CD4-positive, alpha-beta memory T cell (primary cell): ENCODE results near the gene GPX4. TPM values are rescaled to one million over a fixed set of nuclear protein-coding genes. Genes with fewer than 3 reads are reported as not detected.
A peak's percentile ranks its signal among the peaks of the same experiment; 100 is the strongest.

Source experiments
- CTCF ChIA-PET: fragments of 350-600 bp; sonication (Branson Sonifier 250); formaldehyde crosslinking; loops from one replicate; lab custom pipeline; 2021; ENCODE audit warnings: inconsistent platforms; ENCODE audit not compliant: partially characterized antibody; lab: Charles Lee
- POLR2A ChIA-PET: fragments of 350-600 bp; sonication (Branson Sonifier 250); formaldehyde crosslinking; loops from one replicate; lab custom pipeline; 2021; ENCODE audit not compliant: partially characterized antibody; lab: Charles Lee
- DNase-seq, 5 donors: peaks; one replicate each; pipeline versions ENCODE4 v3.0.0 to v3.0.0-alpha.2; 2020 to 2022; ENCODE audit warnings: mixed read lengths in 1 of 5
- H3K27ac ChIP-seq: one replicate; pipeline ENCODE4 v1.7.0; 2013; ENCODE audit warnings: low read depth, low read length
- H3K27me3 ChIP-seq: 2 replicates; pipeline ENCODE4 v1.7.0; 2013; ENCODE audit warnings: mild to moderate bottlenecking, low read length, moderate library complexity; ENCODE audit not compliant: insufficient read depth
- H3K36me3 ChIP-seq: 2 replicates; pipeline ENCODE4 v1.7.0; 2013; ENCODE audit warnings: mild to moderate bottlenecking, low read length, moderate library complexity; ENCODE audit not compliant: insufficient read depth
- H3K4me1 ChIP-seq: 2 replicates; pipeline ENCODE4 v1.7.0; 2013; ENCODE audit warnings: mild to moderate bottlenecking, low read length, moderate library complexity; ENCODE audit not compliant: insufficient read depth
- H3K4me3 ChIP-seq, 2 donors: one replicate each; pipeline ENCODE4 v1.7.0; 2013; ENCODE audit warnings: low read length in 2 of 2, mild to moderate bottlenecking in 1 of 2
- H3K9me3 ChIP-seq, 2 donors: one replicate each; pipeline ENCODE4 v1.7.0; 2013; ENCODE audit warnings: low read length in 2 of 2, control low read depth in 1 of 2; ENCODE audit not compliant: control insufficient read depth in 1 of 2
- H3K27ac Mint-ChIP-seq, 7 donors: one replicate each; pipeline ENCODE4 v1.8.0; 2020 to 2021; ENCODE audit warnings: mixed read lengths in 7 of 7, mild to moderate bottlenecking in 6 of 7, inconsistent platforms in 3 of 7, moderate library complexity in 3 of 7
- H3K27me3 Mint-ChIP-seq, 2 donors: one replicate each; pipeline ENCODE4 v1.8.0; 2020 to 2021; ENCODE audit warnings: mixed read lengths in 2 of 2
- H3K36me3 Mint-ChIP-seq, 2 donors: one replicate each; pipeline ENCODE4 v1.8.0; 2020 to 2021; ENCODE audit warnings: mixed read lengths in 2 of 2, inconsistent platforms in 1 of 2, mild to moderate bottlenecking in 1 of 2
- H3K4me1 Mint-ChIP-seq, 4 donors: one replicate each; pipeline ENCODE4 v1.8.0; 2020 to 2021; ENCODE audit warnings: mixed read lengths in 4 of 4, mild to moderate bottlenecking in 1 of 4
- H3K4me3 Mint-ChIP-seq, 8 donors: one replicate each; pipeline ENCODE4 v1.8.0; 2020 to 2021; ENCODE audit warnings: mixed read lengths in 8 of 8, mild to moderate bottlenecking in 7 of 8, moderate library complexity in 6 of 8, inconsistent platforms in 3 of 8
- H3K9me3 Mint-ChIP-seq, 8 donors: one replicate each; pipeline ENCODE4 v1.8.0; 2020 to 2021; ENCODE audit warnings: mixed read lengths in 8 of 8, mild to moderate bottlenecking in 5 of 8, inconsistent platforms in 3 of 8, moderate library complexity in 1 of 8
- intact Hi-C: fragments of 100-400 bp; cut with micrococcal nuclease; formaldehyde crosslinking; loops from one replicate; pipeline ENCODE4 v1.15.1; 2023
- polyA plus RNA-seq, 2 donors: library from polyadenylated mRNA; unstranded; fragments of 300-500 nt; fragmentation: Illumina TruSeq; gene quantifications; one replicate each; pipeline ENCODE4 v1.2.3, GENCODE V29; 2021
- total RNA-seq, 2 experiments: library from RNA; stranded (reverse); gene quantifications; one replicate each; pipeline ENCODE4 v1.2.3, GENCODE V29; 2021

Gene GPX4
- total and polyA plus RNA-seq, 4 experiments from 2014 or later, result 210 to 406 (median 310) TPM

GRCh38 chr19:1058112-1058511, 45.7 kb upstream of the GPX4 start:
- Histone ChIP-seq H3K4me3 (no peak overlapping the region), H3K27me3 (no peaks in the 10 kb centered on the region), H3K9me3 (no peaks in the 10 kb centered on the region), H3K27ac (no peak overlapping the region), H3K36me3 (peaks cover 21% of the 10 kb centered on the region), H3K4me1 (peaks cover 23% of the 10 kb centered on the region)
- H3K36me3 Mint-ChIP-seq, result peaks cover 7 to 35% of the 10 kb centered on the region in 2 donors
- peaks cover 15 to 28% (median 24%) of the 10 kb centered on the region in 4 donors for H3K4me1 Mint-ChIP-seq
- ChIA-PET CTCF (interaction anchor here (0.7 to 2.7 kb wide), 15 partner anchors 9 to 136 kb away, joined by 3 to 25 read pairs (median 4); partner anchors contain the start of genes ABCA7 and ARHGAP45), POLR2A (interaction anchor here (0.7 to 57.1 kb wide), 10 partner anchors 10 to 183 kb away, joined by 3 to 3893 read pairs (median 7); partner anchors contain the start of genes ABCA7, ARHGAP45, ATP5F1D and CNN2)
- peaks cover 0 to 4% (median 0%) of the 10 kb centered on the region in 8 donors for H3K9me3 Mint-ChIP-seq
- intact Hi-C loops, result no loop called here
- peak overlapping the region in 5 of 8 donors; percentile 4 to 72 (median 35) for H3K4me3 Mint-ChIP-seq
- H3K27ac Mint-ChIP-seq, result peak overlapping the region; percentile 22 to 97 (median 77)
- H3K27me3 Mint-ChIP-seq, result no peaks in the 10 kb centered on the region
- DNase-seq, result no peak

GRCh38 chr19:1060689-1061088, 43.1 kb upstream of the GPX4 start:
- no peaks in the 10 kb centered on the region for H3K27me3 ChIP-seq
- CTCF ChIA-PET, result no interaction called here
- intact Hi-C loops, result no loop called here
- H3K9me3 ChIP-seq, result no peaks in the 10 kb centered on the region
- no peak overlapping the region for H3K4me3 ChIP-seq
- Mint-ChIP-seq H3K9me3 (peaks cover 0 to 4% (median 0%) of the 10 kb centered on the region in 8 donors), H3K4me3 (no peak overlapping the region), H3K36me3 (peaks cover 7 to 23% of the 10 kb centered on the region in 2 donors), H3K27ac (no peak overlapping the region), H3K4me1 (peaks cover 29 to 50% (median 40%) of the 10 kb centered on the region in 4 donors), H3K27me3 (no peaks in the 10 kb centered on the region)
- H3K36me3 ChIP-seq, result peaks cover 10% of the 10 kb centered on the region
- POLR2A ChIA-PET, result interaction anchor here (0.7 to 57.1 kb wide), 4 partner anchors 17 to 37 kb away, joined by 4 to 3893 read pairs (median 518); partner anchors contain the start of genes ABCA7, ARHGAP45, CNN2 and GPX4
- H3K4me1 ChIP-seq, result peaks cover 42% of the 10 kb centered on the region
- H3K27ac ChIP-seq, result no peak overlapping the region
- no peak for DNase-seq

- peaks cover 26 to 53% (median 40%) of the 10 kb centered on the region in 4 donors for H3K4me1 Mint-ChIP-seq
- Histone ChIP-seq H3K27ac (no peak overlapping the region), H3K36me3 (peaks cover 7% of the 10 kb centered on the region), H3K9me3 (no peaks in the 10 kb centered on the region), H3K4me1 (peaks cover 50% of the 10 kb centered on the region), H3K27me3 (no peaks in the 10 kb centered on the region), H3K4me3 (no peak overlapping the region)
- peaks cover 0 to 2% (median 0%) of the 10 kb centered on the region in 8 donors for H3K9me3 Mint-ChIP-seq
- POLR2A ChIA-PET, result interaction anchor here (1.6 to 57.1 kb wide), 4 partner anchors 1 to 39 kb away, joined by 6 to 3893 read pairs (median 2461); partner anchors contain the start of genes ABCA7, ARHGAP45, CNN2 and GPX4
- H3K27me3 Mint-ChIP-seq, result no peaks in the 10 kb centered on the region
- no peak overlapping the region for H3K4me3 Mint-ChIP-seq
- intact Hi-C loops, result no loop called here
- peaks cover 5 to 14% of the 10 kb centered on the region in 2 donors for H3K36me3 Mint-ChIP-seq
- H3K27ac Mint-ChIP-seq, result peak overlapping the region in 2 of 7 donors; percentile 31 to 59
- DNase-seq, result no peak
- CTCF ChIA-PET, result no interaction called here
Observed at GRCh38 chr19:1061987-1062386, 41.8 kb upstream of the GPX4 start.

- Mint-ChIP-seq H3K9me3 (peaks cover 0 to 2% (median 0%) of the 10 kb centered on the region in 8 donors), H3K36me3 (peaks cover 0 to 9% of the 10 kb centered on the region in 2 donors), H3K27ac (peak overlapping the region in 5 of 7 donors; percentile 13 to 95 (median 42)), H3K4me1 (peaks cover 21 to 48% (median 35%) of the 10 kb centered on the region in 4 donors), H3K27me3 (no peaks in the 10 kb centered on the region), H3K4me3 (no peak overlapping the region)
- Histone ChIP-seq H3K27ac (no peak overlapping the region), H3K36me3 (peaks cover 7% of the 10 kb centered on the region), H3K4me3 (no peak overlapping the region), H3K27me3 (no peaks in the 10 kb centered on the region), H3K9me3 (no peaks in the 10 kb centered on the region), H3K4me1 (peaks cover 44% of the 10 kb centered on the region)
- ChIA-PET CTCF (no interaction called here), POLR2A (interaction anchor here (32.9 to 57.1 kb wide), 3 partner anchors 1 to 39 kb away, joined by 1029 to 3893 read pairs (median 3893); partner anchors contain the start of genes ABCA7, ARHGAP45, CNN2 and GPX4)
- intact Hi-C loops, result no loop called here
- no peak for DNase-seq
Observed at GRCh38 chr19:1062387-1063029, 41.3 kb upstream of the GPX4 start.

- ChIA-PET POLR2A (interaction anchor here (32.9 to 57.1 kb wide), 3 partner anchors 0 to 40 kb away, joined by 1029 to 3893 read pairs (median 3893); partner anchors contain the start of genes ABCA7, ARHGAP45, CNN2 and GPX4), CTCF (interaction anchor here (5.7 kb wide), 1 partner anchor 19 kb away, joined by 219 read pairs; no protein-coding TSS in a partner anchor)
Observed at GRCh38 chr19:1063030-1063908, 40.5 kb upstream of the GPX4 start.

GRCh38 chr19:1063909-1064660, 39.7 kb upstream of the GPX4 start:
- intact Hi-C loops, result no loop called here
- Mint-ChIP-seq H3K36me3 (peaks cover 6 to 7% of the 10 kb centered on the region in 2 donors), H3K27me3 (no peaks in the 10 kb centered on the region), H3K4me1 (peaks cover 18 to 47% (median 30%) of the 10 kb centered on the region in 4 donors), H3K9me3 (peaks cover 0 to 4% (median 0%) of the 10 kb centered on the region in 8 donors), H3K4me3 (peak overlapping the region in 2 of 8 donors; percentile 17 to 49), H3K27ac (peak overlapping the region in 5 of 7 donors; percentile 23 to 95 (median 71))
- H3K4me3 ChIP-seq, result no peak overlapping the region
- no peaks in the 10 kb centered on the region for H3K36me3 ChIP-seq
- peaks cover 35% of the 10 kb centered on the region for H3K4me1 ChIP-seq
- H3K27me3 ChIP-seq, result no peaks in the 10 kb centered on the region
- ChIA-PET CTCF (interaction anchor here (0.6 to 5.7 kb wide), 19 partner anchors 10 to 143 kb away, joined by 3 to 219 read pairs (median 4); partner anchors contain the start of genes CNN2, POLR2E and RNU6-2), POLR2A (interaction anchor here (0.6 to 57.1 kb wide), 9 partner anchors 1 to 205 kb away, joined by 3 to 3893 read pairs (median 12); partner anchors contain the start of genes ABCA7, ARHGAP45, CIRBP and CNN2)
- DNase-seq, result no peak
- H3K9me3 ChIP-seq, result no peaks in the 10 kb centered on the region
- no peak overlapping the region for H3K27ac ChIP-seq

More at GRCh38 chr19:1063030-1063908, 40.5 kb upstream of the GPX4 start:
- peak; percentile 61 to 88 (median 68) for DNase-seq
- peak overlapping the region in 2 of 8 donors; percentile 22 to 48 for H3K4me3 Mint-ChIP-seq
- intact Hi-C loops, result no loop called here
- peaks cover 0 to 4% of the 10 kb centered on the region in 2 donors for H3K36me3 Mint-ChIP-seq
- H3K9me3 Mint-ChIP-seq, result peaks cover 0 to 2% (median 0%) of the 10 kb centered on the region in 8 donors
- Histone ChIP-seq H3K36me3 (peaks cover 6% of the 10 kb centered on the region), H3K27me3 (no peaks in the 10 kb centered on the region), H3K27ac (no peak overlapping the region), H3K9me3 (no peaks in the 10 kb centered on the region), H3K4me1 (peaks cover 37% of the 10 kb centered on the region), H3K4me3 (no peak overlapping the region)
- H3K27ac Mint-ChIP-seq, result peak overlapping the region; percentile 13 to 95 (median 74)
- H3K27me3 Mint-ChIP-seq, result no peaks in the 10 kb centered on the region
- H3K4me1 Mint-ChIP-seq, result peaks cover 14 to 43% (median 29%) of the 10 kb centered on the region in 4 donors
